HG02759 (cell line): ENCODE data around the gene ENHO.
"Not testable (repeated sequence)": the region's sequence is repeated elsewhere in the genome, so short reads cannot be mapped to it uniquely, and the experiment has no call there.

ENCODE experiments used
- ATAC-seq: cut with Tn5 transposase; IDR thresholded peaks from one replicate; pipeline ENCODE4 v1.9.1; 2021; ENCODE audit warnings: mild to moderate bottlenecking, moderate library complexity; ENCODE audit not compliant: unreplicated experiment

Gene ENHO

GRCh38 chr9:34532041-34532440 lies 9.3 kb upstream of the ENHO start:
- not testable (repeated sequence) for ATAC-seq

- no peak for ATAC-seq
Measured at GRCh38 chr9:34526026-34526425, 3.2 kb upstream of the ENHO start.

- ATAC-seq, result no peak
Measured at GRCh38 chr9:34524349-34524748, 1.6 kb upstream of the ENHO start.

- ATAC-seq, result no peak
Measured at GRCh38 chr9:34522091-34522887, 501 bp downstream of the ENHO start.

- ATAC-seq, result no peak
Measured at GRCh38 chr9:34521406-34522045, 1.3 kb downstream of the ENHO start.

- ATAC-seq, result no peak
Measured at GRCh38 chr9:34520505-34521385, 2.0 kb downstream of the ENHO start.

- no peak for ATAC-seq
Measured at GRCh38 chr9:34520096-34520495, 2.7 kb downstream of the ENHO start.

GRCh38 chr9:34519321-34520020 lies 3.3 kb downstream of the ENHO start:
- ATAC-seq, result no peak

- ATAC-seq, result no peak
Measured at GRCh38 chr9:34518896-34519295, 3.9 kb downstream of the ENHO start.

GRCh38 chr9:34518110-34518616 lies 4.6 kb downstream of the ENHO start:
- ATAC-seq, result no peak

- ATAC-seq, result no peak
Measured at GRCh38 chr9:34517185-34517584, 5.6 kb downstream of the ENHO start.

- ATAC-seq, result no peak
Measured at GRCh38 chr9:34515959-34516358, 6.8 kb downstream of the ENHO start.

- ATAC-seq, result no peak
Measured at GRCh38 chr9:34514816-34515215, 8.0 kb downstream of the ENHO start.

- ATAC-seq, result no peak
Measured at GRCh38 chr9:34514401-34514800, 8.4 kb downstream of the ENHO start.

- no peak for ATAC-seq
Measured at GRCh38 chr9:34513567-34514214, 9.1 kb downstream of the ENHO start.

- no peak for ATAC-seq
Measured at GRCh38 chr9:34512131-34513078, 10.4 kb downstream of the ENHO start.

GRCh38 chr9:34510497-34511468 lies 12.0 kb downstream of the ENHO start:
- ATAC-seq, result no peak

GRCh38 chr9:34508951-34509350 lies 13.8 kb downstream of the ENHO start:
- ATAC-seq, result no peak
